CD14-positive monocyte (primary cell): ENCODE measurements around the gene TAF6. TPM values are rescaled to one million over a fixed set of nuclear protein-coding genes. Genes with fewer than 3 reads are reported as not detected.

Experiments used
- DNase-seq, 3 donors: peaks; one replicate each; pipeline ENCODE4 v3.0.0-alpha.2; 2011 to 2022
- H2AFZ ChIP-seq: 2 replicates; pipeline ENCODE4 v1.6.0; 2012; ENCODE audit warnings: mild to moderate bottlenecking, low read depth, low read length, inconsistent platforms; ENCODE audit not compliant: insufficient read depth, poor library complexity, severe bottlenecking
- H3K27ac ChIP-seq, 2 donors: 1 replicate in 1 of 2; 2 replicates in 1 of 2; pipeline ENCODE4 v1.5.1; 2012 to 2013; ENCODE audit warnings: low read length in 2 of 2, control low read depth in 1 of 2, inconsistent platforms in 1 of 2, low read depth in 1 of 2, mild to moderate bottlenecking in 1 of 2
- H3K27me3 ChIP-seq, 2 donors: one replicate each; pipeline versions ENCODE4 v1.6.0 to v1.6.1; 2011 to 2013; ENCODE audit warnings: low read length in 2 of 2; ENCODE audit not compliant: control insufficient read depth in 2 of 2, insufficient read depth in 2 of 2
- H3K36me3 ChIP-seq, 2 donors: replicated peaks in 1 of 2; 1 replicate in 1 of 2; 2 replicates in 1 of 2; pipeline versions ENCODE4 v1.5.1 to v1.6.1; 2012 to 2013; ENCODE audit warnings: low read length in 2 of 2, control low read depth in 1 of 2, inconsistent platforms in 1 of 2, mild to moderate bottlenecking in 1 of 2; ENCODE audit not compliant: insufficient read depth in 2 of 2, control insufficient read depth in 1 of 2
- H3K4me1 ChIP-seq, 2 donors: 1 replicate in 1 of 2; 2 replicates in 1 of 2; pipeline versions ENCODE4 v1.5.1 to v1.6.1; 2012 to 2013; ENCODE audit warnings: low read length in 2 of 2, control low read depth in 1 of 2, inconsistent platforms in 1 of 2, mild to moderate bottlenecking in 1 of 2, moderate library complexity in 1 of 2; ENCODE audit not compliant: insufficient read depth in 2 of 2, control insufficient read depth in 1 of 2
- H3K4me2 ChIP-seq: replicated peaks from 2 replicates; pipeline ENCODE3; 2012; ENCODE audit warnings: low read length, moderate library complexity, mild to moderate bottlenecking; ENCODE audit not compliant: poor library complexity, severe bottlenecking; ENCODE audit errors: extremely low read depth
- H3K4me3 ChIP-seq, 3 experiments: fragments of 200-600 bp in 1 of 3; sonication (generic) in 1 of 3; replicated peaks in 1 of 3; 1 replicate in 2 of 3; 2 replicates in 1 of 3; pipeline ENCODE4 v1.5.1; 2011 to 2013; ENCODE audit warnings: low read length in 3 of 3, mild to moderate bottlenecking in 3 of 3, control low read depth in 2 of 3, low read depth in 2 of 3, inconsistent platforms in 1 of 3, moderate library complexity in 1 of 3
- H3K79me2 ChIP-seq: 2 replicates; pipeline ENCODE4 v1.6.0; 2012; ENCODE audit warnings: mild to moderate bottlenecking, control low read depth, inconsistent platforms, low read length, moderate library complexity; ENCODE audit not compliant: insufficient read depth
- H3K9ac ChIP-seq: 2 replicates; pipeline ENCODE4 v1.6.0; 2017; ENCODE audit warnings: low read length, mild to moderate bottlenecking; ENCODE audit not compliant: insufficient read depth, poor library complexity, severe bottlenecking
- H3K9me3 ChIP-seq, 2 donors: replicated peaks in 1 of 2; 1 replicate in 1 of 2; 2 replicates in 1 of 2; pipeline versions ENCODE4 v1.5.1 to v1.6.1; 2012 to 2013; ENCODE audit warnings: low read length in 2 of 2, control low read depth in 1 of 2; ENCODE audit not compliant: control insufficient read depth in 1 of 2, insufficient read depth in 1 of 2
- H4K20me1 ChIP-seq: 2 replicates; pipeline ENCODE4 v1.6.0; 2012; ENCODE audit warnings: mild to moderate bottlenecking, low read length, control low read depth, moderate library complexity; ENCODE audit not compliant: insufficient read depth
- H3K27ac Mint-ChIP-seq, 7 donors: one replicate each; pipeline ENCODE4 v1.8.0; 2020; ENCODE audit warnings: mild to moderate bottlenecking in 7 of 7, mixed read lengths in 7 of 7, moderate library complexity in 6 of 7, inconsistent platforms in 2 of 7
- H3K27me3 Mint-ChIP-seq, 3 donors: one replicate each; pipeline ENCODE4 v1.8.0; 2021 to 2022; ENCODE audit warnings: low read depth in 3 of 3, mild to moderate bottlenecking in 3 of 3, mixed read lengths in 3 of 3, moderate library complexity in 3 of 3, inconsistent platforms in 1 of 3
- H3K36me3 Mint-ChIP-seq, 2 donors: one replicate each; pipeline ENCODE4 v1.8.0; 2020; ENCODE audit warnings: mixed read lengths in 2 of 2, inconsistent platforms in 1 of 2, mild to moderate bottlenecking in 1 of 2
- H3K4me1 Mint-ChIP-seq: one replicate; pipeline ENCODE4 v1.8.0; 2020; ENCODE audit warnings: mild to moderate bottlenecking, mixed read lengths
- H3K4me3 Mint-ChIP-seq, 2 donors: one replicate each; pipeline ENCODE4 v1.8.0; 2020; ENCODE audit warnings: mild to moderate bottlenecking in 2 of 2, mixed read lengths in 2 of 2, moderate library complexity in 1 of 2
- H3K9me3 Mint-ChIP-seq, 7 donors: one replicate each; pipeline ENCODE4 v1.8.0; 2020 to 2022; ENCODE audit warnings: mixed read lengths in 7 of 7, mild to moderate bottlenecking in 6 of 7, moderate library complexity in 6 of 7, inconsistent platforms in 2 of 7
- WGBS: methylation state at CpG from one replicate; pipeline ENCODE4 v1.1.5; 2013; ENCODE audit warnings: missing lambda C conversion rate; ENCODE audit not compliant: insufficient coverage; 5-methylcytosine and 5-hydroxymethylcytosine counted together
- intact Hi-C, 2 donors: fragments of 100-400 bp; cut with micrococcal nuclease; formaldehyde crosslinking; loops; one replicate each; pipeline versions ENCODE4 v1.15.0 to v1.15.1; 2023
- polyA plus RNA-seq, 3 donors: library from polyadenylated mRNA; depleted of rRNA in 1 of 3; unstranded in 2 of 3; stranded (reverse) in 1 of 3; fragments of 300-500 nt in 2 of 3; fragments of >200 nt in 1 of 3; fragmentation: Illumina TruSeq in 2 of 3; gene quantifications; 1 replicate in 2 of 3; 2 replicates in 1 of 3; pipeline ENCODE4 v1.2.3, GENCODE V29; 2012 to 2021
- TF ChIP-seq, protein P1 (sequence below): fragments of 200-600 bp; IDR thresholded peaks from one replicate; pipeline ENCODE4 v1.8.0; 2022; ENCODE audit warnings: antibody characterized with exemption, mild to moderate bottlenecking

TAF6 gene
- polyA plus RNA-seq, 3 donors = 9.6 to 28.9 (median 11.0) TPM

DNA sequence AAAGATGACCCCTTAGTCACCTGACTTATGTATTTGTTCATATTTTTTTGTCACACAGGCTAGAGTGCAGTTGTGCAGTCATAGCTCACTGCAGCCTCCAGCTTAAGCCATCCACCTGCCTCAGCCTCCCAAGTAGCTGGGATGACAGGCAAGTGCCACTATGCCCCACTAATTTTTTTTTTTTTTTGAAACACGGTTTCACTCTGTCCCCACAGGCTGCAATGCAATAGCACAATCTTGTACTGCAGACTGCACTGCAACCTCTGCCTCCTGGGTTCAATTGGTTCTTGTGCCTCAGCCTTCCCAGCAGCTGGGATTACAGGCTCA, 9.4 kb upstream of the TAF6 start:
- peaks cover 36 to 46% of the 10 kb centered on the region in 2 donors for H3K4me1 ChIP-seq
- WGBS = 100% methylated on average over 1 of the region's 1 CpG
- H3K36me3 ChIP-seq = no peaks in the 10 kb centered on the region
- H3K27me3 ChIP-seq = peaks cover 0 to 14% of the 10 kb centered on the region in 2 donors
- Mint-ChIP-seq H3K4me3 (peak overlapping the region in 1 of 2 donors; percentile 84), H3K4me1 (peaks cover 40% of the 10 kb centered on the region), H3K27me3 (peaks cover 14 to 19% (median 17%) of the 10 kb centered on the region in 3 donors), H3K27ac (no peak overlapping the region), H3K36me3 (no peaks in the 10 kb centered on the region), H3K9me3 (peaks cover 0 to 4% (median 0%) of the 10 kb centered on the region in 7 donors)
- H3K9me3 ChIP-seq = no peaks in the 10 kb centered on the region
- peaks cover 13% of the 10 kb centered on the region for H3K79me2 ChIP-seq
- no peak for DNase-seq
- no peak overlapping the region for H3K27ac ChIP-seq
- TF ChIP-seq, protein P1, sequence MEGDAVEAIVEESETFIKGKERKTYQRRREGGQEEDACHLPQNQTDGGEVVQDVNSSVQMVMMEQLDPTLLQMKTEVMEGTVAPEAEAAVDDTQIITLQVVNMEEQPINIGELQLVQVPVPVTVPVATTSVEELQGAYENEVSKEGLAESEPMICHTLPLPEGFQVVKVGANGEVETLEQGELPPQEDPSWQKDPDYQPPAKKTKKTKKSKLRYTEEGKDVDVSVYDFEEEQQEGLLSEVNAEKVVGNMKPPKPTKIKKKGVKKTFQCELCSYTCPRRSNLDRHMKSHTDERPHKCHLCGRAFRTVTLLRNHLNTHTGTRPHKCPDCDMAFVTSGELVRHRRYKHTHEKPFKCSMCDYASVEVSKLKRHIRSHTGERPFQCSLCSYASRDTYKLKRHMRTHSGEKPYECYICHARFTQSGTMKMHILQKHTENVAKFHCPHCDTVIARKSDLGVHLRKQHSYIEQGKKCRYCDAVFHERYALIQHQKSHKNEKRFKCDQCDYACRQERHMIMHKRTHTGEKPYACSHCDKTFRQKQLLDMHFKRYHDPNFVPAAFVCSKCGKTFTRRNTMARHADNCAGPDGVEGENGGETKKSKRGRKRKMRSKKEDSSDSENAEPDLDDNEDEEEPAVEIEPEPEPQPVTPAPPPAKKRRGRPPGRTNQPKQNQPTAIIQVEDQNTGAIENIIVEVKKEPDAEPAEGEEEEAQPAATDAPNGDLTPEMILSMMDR = no peak
- peak overlapping the region; percentile 81 for H3K9ac ChIP-seq
- H2AFZ ChIP-seq = no peak overlapping the region
- peaks cover 3% of the 10 kb centered on the region for H4K20me1 ChIP-seq
- intact Hi-C loops = loop anchor here in 1 of 2 donors (5.0 to 10.0 kb wide), 2 partner anchors 206 to 546 kb away; partner anchors contain the start of gene GNB2
- H3K4me2 ChIP-seq = no peak overlapping the region
- no peak overlapping the region for H3K4me3 ChIP-seq

DNA sequence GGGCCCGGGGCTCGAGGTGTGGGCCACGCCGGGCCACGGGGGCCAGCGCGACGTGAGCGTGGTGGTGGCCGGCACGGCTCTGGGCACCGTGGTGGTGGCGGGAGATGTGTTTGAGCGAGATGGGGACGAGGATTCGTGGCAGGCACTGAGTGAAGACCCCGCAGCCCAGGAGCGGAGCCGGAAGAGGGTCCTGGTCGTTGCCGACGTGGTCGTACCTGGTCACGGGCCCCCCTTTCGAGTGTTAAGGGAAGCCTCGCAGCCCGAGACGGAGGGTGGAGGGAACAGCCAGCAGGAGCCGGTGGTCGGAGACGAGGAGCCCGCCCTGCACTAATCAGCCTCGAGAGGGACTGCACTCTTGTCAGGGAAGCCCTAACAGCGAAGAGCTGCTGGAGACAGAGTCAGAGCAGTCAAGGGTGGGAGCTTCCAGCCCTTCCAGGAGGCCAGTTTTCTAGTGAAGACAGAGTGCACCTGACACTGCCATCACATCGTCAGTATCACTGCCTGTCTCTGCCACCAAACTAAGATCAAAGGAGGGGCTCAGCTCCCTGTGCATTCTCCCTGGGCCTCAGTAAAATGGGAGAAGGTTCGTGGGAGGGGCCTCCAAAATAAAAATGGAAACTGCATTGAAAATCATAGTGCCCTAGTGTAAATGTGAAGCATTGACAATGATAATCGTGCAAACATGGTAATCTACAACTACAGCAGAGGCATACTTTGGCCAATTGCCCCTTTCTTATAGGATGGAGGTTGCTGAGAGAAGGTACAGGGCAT, 8.9 kb upstream of the TAF6 start:
- under 1% methylated on average over 32 of the region's 37 CpGs for WGBS
- Histone ChIP-seq H3K4me1 (peaks cover 36 to 46% of the 10 kb centered on the region in 2 donors), H3K27ac (peak overlapping the region in 1 of 2 donors; percentile 92), H3K4me2 (peak overlapping the region; percentile 98), H3K36me3 (no peaks in the 10 kb centered on the region), H3K79me2 (peaks cover 13% of the 10 kb centered on the region), H3K9ac (peak overlapping the region; percentile 81), H4K20me1 (peaks cover 3% of the 10 kb centered on the region), H3K27me3 (peaks cover 0 to 14% of the 10 kb centered on the region in 2 donors), H3K9me3 (no peaks in the 10 kb centered on the region), H3K4me3 (peak overlapping the region; percentile 83 to 93 (median 87)), H2AFZ (peak overlapping the region; percentile 97)
- TF ChIP-seq, protein P1 = no peak
- DNase-seq = no peak
- peaks cover 40% of the 10 kb centered on the region for H3K4me1 Mint-ChIP-seq
- H3K27me3 Mint-ChIP-seq = peaks cover 13 to 19% (median 17%) of the 10 kb centered on the region in 3 donors
- peaks cover 0 to 4% (median 0%) of the 10 kb centered on the region in 7 donors for H3K9me3 Mint-ChIP-seq
- H3K36me3 Mint-ChIP-seq = no peaks in the 10 kb centered on the region
- intact Hi-C loops = loop anchor here (1.0 to 10.0 kb wide), 3 partner anchors 9 to 547 kb away; partner anchors contain the start of genes CNPY4 (in 1 of the 2), GNB2 (in 1 of the 2) and TAF6 (in 1 of the 2)
- H3K27ac Mint-ChIP-seq = peak overlapping the region in 5 of 7 donors; percentile 33 to 78 (median 50)
- peak overlapping the region; percentile 84 to 98 for H3K4me3 Mint-ChIP-seq
